NCI-H345 treated with DMSO at 0.1 percent for 48 hours (cell line): ENCODE measurements around the gene GNRHR.
"Not testable (repeated sequence)": the region's sequence is repeated elsewhere in the genome, so short reads cannot be mapped to it uniquely, and the experiment has no call there.

ENCODE experiments used
- DNase-seq: peaks from one replicate; lab custom pipeline; 2025; ENCODE audit not compliant: unreplicated experiment; lab: John Stamatoyannopoulos, UW

The GNRHR gene

DNA sequence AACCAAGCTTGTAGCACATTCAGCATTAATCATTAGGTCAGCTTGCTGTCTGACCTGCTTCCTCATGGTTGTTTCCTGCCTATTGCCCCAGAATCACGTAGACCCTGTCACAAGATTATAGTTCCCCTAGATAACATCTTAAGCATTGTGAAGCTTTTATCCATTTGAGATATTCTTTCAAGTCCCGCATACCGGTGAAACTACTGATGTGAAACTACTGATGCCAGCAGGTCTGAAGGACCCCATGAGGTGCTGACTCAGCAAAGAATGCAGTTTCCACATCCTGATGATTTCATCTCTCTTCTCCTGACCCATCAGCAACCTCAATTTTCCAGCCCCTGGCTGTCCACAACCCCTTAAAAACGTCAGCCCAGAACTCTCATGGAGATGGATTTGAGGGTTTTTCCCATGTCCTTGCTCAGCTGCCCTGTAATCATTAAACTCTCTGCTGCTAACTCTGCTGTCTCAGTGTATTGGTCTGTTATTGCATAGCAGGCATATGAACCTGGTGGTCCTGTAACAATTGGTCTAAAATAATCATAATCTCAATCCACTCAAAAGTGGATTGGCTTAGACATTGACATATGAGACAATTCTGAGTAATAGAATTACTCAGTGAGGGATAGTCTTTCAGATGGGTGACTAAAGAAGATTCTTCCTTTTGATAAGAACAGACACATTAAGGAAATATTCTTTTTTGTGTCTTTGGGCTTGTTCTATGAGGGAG is 26.9 kb downstream of the GNRHR start:
- no peak for DNase-seq

DNA sequence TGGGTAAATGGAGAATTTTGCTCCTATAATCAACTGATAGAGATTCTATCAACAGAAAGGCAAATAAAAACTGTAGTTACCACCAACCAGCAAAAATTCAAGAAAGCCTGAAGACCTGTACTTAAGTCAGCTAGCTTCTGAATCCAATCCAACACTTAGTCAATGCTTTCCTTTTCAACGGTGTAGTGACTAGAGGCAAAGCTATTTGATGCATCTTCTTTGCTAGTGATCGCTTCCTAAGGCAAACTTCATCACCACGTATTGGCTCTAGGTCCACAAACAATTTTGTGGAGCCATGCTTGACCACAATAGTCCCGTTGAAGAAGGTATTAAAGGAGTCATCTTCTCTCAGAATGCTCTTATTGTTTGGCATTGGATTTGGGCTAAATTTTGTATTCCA is 28.2 kb downstream of the GNRHR start:
- DNase-seq, result no peak

GRCh38 chr4:67725132-67725531 is 29.1 kb downstream of the GNRHR start:
- no peak for DNase-seq

DNA sequence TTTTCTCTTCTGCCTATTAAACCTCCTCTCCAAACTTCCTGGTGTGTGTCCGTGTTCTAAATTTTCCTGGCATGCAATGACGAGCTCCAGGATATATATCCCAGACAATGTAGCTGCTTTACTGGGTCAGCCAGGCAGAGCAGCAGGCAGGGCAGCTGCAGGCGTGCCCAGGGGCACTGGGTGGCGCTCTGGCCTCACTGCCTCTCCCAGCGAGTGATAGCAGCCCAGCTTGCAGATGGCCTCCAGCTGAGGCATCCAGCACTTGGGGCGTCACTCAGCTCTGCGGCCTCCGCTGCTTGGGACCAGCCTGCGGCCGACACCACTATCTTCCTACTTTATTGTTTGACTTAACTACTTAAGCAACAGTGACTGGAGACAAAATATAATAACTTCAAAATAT is 30.2 kb downstream of the GNRHR start:
- no peak for DNase-seq

GRCh38 chr4:67723341-67723740 is 30.8 kb downstream of the GNRHR start:
- DNase-seq, result no peak

DNA sequence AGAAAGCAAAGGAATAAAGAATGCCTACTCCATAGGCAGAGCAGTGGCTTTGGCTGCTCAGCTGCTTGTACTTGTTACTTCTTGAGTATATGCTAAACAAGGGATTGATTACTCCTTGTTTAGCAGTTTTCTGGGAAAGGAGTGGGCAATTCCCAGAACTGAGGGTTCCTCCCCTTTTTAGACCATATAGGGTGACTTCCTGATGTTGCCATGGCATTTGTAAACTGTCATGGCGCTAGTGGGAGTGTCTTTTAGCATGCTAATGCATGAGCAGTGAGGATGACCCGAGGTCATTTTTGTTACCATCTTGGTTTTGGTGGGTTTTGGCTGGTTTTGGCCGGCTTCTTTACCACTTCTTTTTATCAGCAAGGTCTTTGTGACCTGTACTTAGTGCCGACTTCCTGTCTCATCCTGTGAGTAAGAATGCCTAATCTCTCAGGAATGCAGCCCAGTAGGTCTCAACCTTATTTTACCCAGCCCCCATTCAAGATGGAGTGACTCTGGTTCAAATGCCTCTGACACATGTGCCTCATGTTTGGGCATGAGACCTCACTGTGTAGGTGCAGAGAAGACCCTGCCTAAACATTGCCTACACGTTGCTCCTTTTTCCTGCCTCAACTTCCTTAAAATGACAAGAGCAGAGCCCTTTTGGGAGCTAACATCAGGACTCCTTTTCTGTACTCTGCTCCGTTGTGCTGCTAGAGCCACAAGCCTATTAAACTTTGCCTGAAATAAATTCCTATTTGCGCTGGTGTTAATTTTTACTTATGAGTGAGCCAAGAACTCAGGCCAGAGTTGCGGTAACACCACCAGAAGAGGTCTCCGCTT is 32.2 kb downstream of the GNRHR start:
- no peak for DNase-seq

GRCh38 chr4:67721315-67721769 is 32.8 kb downstream of the GNRHR start:
- DNase-seq, result no peak

- DNase-seq, result no peak
Measured at GRCh38 chr4:67719953-67720617, 34.1 kb downstream of the GNRHR start.

GRCh38 chr4:67718848-67719247 is 35.3 kb downstream of the GNRHR start:
- no peak for DNase-seq

GRCh38 chr4:67717586-67717985 is 36.6 kb downstream of the GNRHR start:
- no peak for DNase-seq

GRCh38 chr4:67714955-67715354 is 39.2 kb downstream of the GNRHR start:
- no peak for DNase-seq

DNA sequence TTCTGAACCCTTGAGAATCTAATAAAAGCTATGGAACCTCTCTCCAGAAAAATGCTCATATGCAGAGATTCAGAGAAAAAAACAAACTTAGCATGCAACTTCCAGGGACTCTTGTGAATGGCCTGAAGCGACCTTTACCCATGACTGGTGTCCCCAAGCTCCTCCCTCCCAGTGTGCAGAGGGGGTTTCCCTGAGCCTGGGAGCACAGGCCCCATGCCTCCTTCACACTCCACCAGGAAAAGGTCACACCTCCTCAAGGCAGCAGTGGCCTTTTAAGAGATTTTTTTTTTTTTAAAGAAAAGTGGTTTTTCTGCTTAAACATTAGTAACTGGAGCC is 40.0 kb downstream of the GNRHR start:
- no peak for DNase-seq

GRCh38 chr4:67713529-67714247 is 40.5 kb downstream of the GNRHR start:
- no peak for DNase-seq

DNA sequence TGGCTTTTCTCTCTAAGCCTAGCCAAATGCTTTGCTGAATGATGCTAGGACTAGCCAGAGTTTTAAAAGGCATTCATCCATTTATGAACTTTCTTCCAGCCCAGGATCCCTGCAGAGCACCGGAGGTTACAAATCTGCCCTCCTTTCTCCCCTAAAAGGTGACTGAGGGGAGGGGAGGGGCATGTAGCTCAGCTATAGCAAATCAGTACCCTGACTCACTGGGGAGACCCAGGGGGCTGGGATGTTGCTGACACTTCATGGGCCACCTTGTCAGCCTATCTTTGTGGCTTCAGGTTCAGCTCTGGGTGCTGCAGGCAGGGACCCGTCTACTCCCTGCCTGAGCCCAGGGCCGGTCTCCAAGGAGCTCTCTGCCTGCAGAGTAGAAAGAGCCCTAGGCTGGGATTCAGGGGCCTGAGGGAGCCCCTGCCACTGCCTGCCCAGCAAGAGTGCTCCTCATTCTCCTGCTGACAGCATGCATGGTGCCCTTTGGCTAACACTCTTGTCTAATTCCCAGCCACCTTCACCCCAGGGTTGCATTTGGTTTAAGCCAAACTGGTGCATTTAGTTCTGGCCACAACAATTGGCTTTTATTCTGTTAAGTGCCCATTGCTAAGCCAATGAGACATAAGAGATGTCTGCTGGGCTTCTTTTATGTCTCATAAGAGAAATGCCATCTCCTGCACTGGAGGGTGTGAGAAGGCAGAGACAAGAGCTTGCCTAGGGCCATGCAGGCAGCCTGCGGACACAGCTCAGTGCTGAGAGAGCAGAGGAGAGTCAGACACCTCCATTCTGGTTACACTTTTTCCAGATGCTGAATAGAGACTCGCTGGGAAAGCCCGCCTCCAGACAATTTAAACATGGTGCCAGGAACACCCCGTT is 41.3 kb downstream of the GNRHR start:
- no peak for DNase-seq

- no peak for DNase-seq
Measured at GRCh38 chr4:67712000-67712625, 42.1 kb downstream of the GNRHR start.

GRCh38 chr4:67706682-67707081 is 47.5 kb downstream of the GNRHR start:
- not testable (repeated sequence) for DNase-seq

GRCh38 chr4:67704843-67705242 is 49.3 kb downstream of the GNRHR start:
- no peak for DNase-seq

DNA sequence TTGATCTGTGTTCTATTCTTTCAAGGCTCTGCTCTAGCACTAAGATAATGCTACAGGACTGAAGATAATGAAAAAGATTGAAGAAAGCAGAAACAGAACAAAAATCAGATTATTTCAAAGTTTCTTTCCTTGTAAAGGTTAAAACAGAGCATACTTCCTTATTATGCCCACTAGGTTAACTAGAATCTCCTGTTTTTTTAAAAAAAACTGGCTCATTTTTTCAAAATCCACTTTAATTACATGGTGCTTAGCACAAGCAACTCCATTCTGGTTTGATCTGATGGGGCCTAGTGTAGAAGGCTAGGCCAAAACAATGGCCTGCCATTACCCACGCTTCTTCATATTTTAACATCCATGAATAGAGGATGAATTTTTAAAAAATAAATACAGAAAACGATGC is 52.0 kb downstream of the GNRHR start:
- DNase-seq, result no peak

GRCh38 chr4:67701517-67701850 is 52.7 kb downstream of the GNRHR start:
- DNase-seq, result no peak
